SKM-1 treated with dmso at 0.1 percent for 144 hours (cell line): ENCODE data around the gene KRTAP10-11.

Experiments
- DNase-seq: peaks from one replicate; lab custom pipeline; 2025; ENCODE audit not compliant: unreplicated experiment; lab: John Stamatoyannopoulos, UW

Gene KRTAP10-11

GRCh38 chr21:44694776-44695175, 48.6 kb downstream of the KRTAP10-11 start:
- no peak for DNase-seq

DNA sequence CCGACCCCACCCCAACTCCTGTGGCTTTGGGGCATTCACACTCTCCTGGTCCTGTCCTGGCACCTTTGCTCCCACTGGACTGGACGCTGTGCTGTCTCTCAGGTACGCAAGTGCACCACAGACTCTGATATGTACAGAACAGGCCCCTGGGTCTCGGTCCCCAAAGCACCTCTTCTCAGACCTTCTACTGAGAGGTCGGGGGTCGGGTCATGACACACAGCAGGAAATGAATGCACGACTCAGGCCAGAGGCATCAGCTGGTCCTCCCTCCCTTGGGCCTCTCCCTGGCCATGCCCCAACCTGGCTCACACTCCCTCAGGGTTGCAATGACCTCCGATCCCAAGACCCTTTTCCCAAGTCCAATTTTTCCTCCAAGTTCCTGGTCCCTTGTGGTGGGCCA, 49.0 kb downstream of the KRTAP10-11 start:
- DNase-seq: no peak

GRCh38 chr21:44695641-44696040, 49.4 kb downstream of the KRTAP10-11 start:
- no peak for DNase-seq

DNA sequence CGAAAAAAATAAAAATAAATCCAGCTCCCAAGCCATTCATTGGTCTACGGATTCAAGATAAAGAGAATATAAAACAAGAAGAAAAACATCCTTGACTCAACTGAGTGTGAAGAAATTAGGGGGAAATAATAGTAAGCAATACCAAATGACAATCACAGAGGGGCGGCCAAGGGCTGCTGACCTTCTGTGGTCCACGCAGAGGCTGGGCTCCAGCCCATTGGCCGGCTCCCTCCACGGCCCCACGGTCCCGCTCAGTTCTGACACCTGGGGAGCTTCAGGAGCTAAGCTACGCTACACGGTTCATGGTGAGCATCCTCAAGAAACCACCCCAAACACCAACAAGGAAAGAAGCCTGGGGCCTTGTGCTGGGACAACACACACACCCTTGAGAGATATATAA, 50.4 kb downstream of the KRTAP10-11 start:
- no peak for DNase-seq
